ENCODE measurements around the gene PID1.
"Not testable (repeated sequence)": the region's sequence is repeated elsewhere in the genome, so short reads cannot be mapped to it uniquely, and the experiment has no call there.

The PID1 gene

DNA sequence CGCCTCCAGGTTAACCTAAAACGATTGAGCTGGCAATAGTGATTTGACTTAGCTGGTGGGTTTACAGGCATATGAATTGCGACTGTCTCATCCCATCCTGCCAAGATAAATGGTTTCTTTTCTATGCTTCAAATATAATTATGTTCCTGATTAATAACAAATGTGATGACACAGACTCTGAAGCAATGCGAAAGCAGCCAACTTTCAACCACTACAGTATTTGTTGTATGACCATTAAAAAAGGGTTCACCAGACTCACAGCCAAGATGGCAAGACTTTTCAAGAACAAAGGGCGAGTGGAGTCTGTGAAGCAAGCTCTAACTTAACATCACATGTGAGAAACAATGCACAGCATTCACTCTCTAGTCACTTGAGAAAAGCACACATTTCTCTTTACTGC is 186.6 kb downstream of the PID1 start:
- H3K4me1 Mint-ChIP-seq (ENCODE audit: low read depth): no peaks in the 10 kb centered on the region
- no peaks in the 10 kb centered on the region for H3K9me3 Mint-ChIP-seq
- no peaks in the 10 kb centered on the region for H3K27me3 Mint-ChIP-seq
- H3K4me3 Mint-ChIP-seq: no peak overlapping the region
- H3K36me3 Mint-ChIP-seq (ENCODE audit: low read depth): no peaks in the 10 kb centered on the region
- no peak overlapping the region for H3K27ac Mint-ChIP-seq

DNA sequence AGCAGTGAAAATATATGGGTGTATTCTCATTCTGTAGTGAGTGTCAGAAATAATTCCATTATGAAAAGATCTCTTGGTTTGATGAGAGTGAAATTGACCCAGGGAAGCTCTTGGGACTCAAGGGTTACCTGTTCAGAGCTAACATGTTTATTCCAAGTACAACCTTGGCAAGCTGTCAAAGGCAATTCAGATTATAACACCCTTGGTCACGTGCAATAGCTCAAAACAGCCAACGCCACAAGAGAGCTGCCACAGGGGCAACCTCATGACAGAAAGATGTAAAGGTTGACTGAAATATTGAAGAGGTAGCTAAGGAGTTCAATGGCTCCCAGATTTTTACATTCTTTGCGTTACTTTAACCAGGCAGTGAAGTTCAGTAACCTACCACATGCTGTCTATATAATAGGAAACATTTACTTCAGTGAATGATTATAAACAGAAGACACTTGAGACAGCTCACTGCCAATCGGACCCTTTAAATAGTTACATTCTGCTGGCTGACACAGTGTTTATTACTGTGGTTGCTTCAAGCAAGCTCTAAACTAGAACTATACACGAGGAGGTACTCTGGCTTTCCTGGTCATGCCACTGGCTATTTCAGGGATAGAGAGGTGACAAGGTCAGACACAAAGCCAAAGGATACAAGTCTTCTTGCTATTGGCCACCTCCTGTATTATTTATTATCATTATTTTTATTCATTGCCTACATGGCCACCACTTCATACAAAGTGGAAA is 187.3 kb downstream of the PID1 start:
- H3K9me3 Mint-ChIP-seq: no peaks in the 10 kb centered on the region
- no peak overlapping the region for H3K4me3 Mint-ChIP-seq
- H3K27ac Mint-ChIP-seq: no peak overlapping the region
- no peaks in the 10 kb centered on the region for H3K27me3 Mint-ChIP-seq
- H3K36me3 Mint-ChIP-seq (ENCODE audit: low read depth): no peaks in the 10 kb centered on the region
- H3K4me1 Mint-ChIP-seq (ENCODE audit: low read depth): no peaks in the 10 kb centered on the region

DNA sequence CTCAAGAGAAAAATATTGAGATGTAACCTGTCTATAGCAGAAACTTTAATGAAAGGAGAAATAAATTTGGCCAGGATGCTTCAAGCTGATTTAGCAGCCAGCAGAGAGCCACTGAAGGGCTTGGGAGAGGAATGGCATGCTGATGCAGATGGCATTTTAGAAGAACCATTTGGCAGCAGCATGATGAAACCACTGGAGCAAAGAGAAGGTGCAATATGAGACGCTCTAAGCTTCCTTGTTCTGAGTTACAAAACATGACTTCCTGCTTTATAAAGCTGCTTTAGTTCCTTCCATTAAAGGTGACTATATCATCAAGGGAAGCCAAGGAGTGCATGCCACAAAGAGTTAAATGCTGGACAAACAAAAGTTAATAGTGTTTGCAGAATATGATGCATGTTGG is 189.7 kb downstream of the PID1 start:
- H3K27ac Mint-ChIP-seq: no peak overlapping the region
- no peaks in the 10 kb centered on the region for H3K4me1 Mint-ChIP-seq (ENCODE audit: low read depth)
- no peaks in the 10 kb centered on the region for H3K36me3 Mint-ChIP-seq (ENCODE audit: low read depth)
- no peak overlapping the region for H3K4me3 Mint-ChIP-seq
- H3K27me3 Mint-ChIP-seq: no peaks in the 10 kb centered on the region
- peaks cover 5% of the 10 kb centered on the region for H3K9me3 Mint-ChIP-seq

DNA sequence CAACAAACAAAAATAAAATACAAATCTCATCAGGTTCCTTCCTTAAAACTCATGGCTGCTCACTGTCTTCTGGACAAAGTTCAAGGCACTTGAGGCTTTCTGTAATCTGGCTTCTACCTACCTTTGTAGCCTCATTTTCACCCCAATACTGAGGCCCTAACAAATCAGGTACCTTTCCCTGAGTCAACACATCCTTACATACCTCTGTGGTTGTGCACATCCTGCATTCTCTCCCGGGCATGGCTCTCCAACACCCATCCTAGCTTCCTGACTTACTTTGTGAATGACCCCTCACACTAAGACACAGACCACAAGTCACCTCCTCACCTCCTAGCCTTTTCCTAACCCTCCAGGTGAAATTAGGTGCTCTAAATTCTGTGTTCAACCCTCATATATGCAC is 190.9 kb downstream of the PID1 start:
- Mint-ChIP-seq H3K4me3 (no peak overlapping the region), H3K27me3 (no peaks in the 10 kb centered on the region), H3K36me3 (ENCODE audit: low read depth) (no peaks in the 10 kb centered on the region), H3K4me1 (ENCODE audit: low read depth) (no peaks in the 10 kb centered on the region), H3K27ac (no peak overlapping the region), H3K9me3 (peaks cover 17% of the 10 kb centered on the region)

DNA sequence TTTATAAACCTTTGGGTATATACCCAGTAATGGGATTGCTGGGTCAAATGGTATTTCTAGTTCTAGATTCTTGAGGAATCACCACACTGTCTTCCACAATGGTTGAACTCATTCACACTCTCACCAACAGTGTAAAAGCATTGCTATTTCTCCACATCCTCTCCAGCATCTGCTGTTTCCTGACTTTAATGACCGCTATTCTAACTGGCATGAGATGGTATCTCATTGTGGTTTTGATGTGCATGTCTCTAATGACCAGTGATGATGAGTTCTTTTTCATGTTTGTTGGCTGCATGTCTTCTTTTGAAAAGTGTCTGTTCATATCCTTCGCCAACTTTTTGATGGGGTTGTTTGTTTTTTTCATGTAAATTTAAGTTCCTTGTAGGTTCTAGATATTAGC is 194.2 kb downstream of the PID1 start:
- not testable (repeated sequence) for H3K36me3 Mint-ChIP-seq (ENCODE audit: low read depth); H3K4me3 Mint-ChIP-seq; H3K4me1 Mint-ChIP-seq (ENCODE audit: low read depth); H3K27ac Mint-ChIP-seq; H3K27me3 Mint-ChIP-seq
- peaks cover 19% of the 10 kb centered on the region for H3K9me3 Mint-ChIP-seq

DNA sequence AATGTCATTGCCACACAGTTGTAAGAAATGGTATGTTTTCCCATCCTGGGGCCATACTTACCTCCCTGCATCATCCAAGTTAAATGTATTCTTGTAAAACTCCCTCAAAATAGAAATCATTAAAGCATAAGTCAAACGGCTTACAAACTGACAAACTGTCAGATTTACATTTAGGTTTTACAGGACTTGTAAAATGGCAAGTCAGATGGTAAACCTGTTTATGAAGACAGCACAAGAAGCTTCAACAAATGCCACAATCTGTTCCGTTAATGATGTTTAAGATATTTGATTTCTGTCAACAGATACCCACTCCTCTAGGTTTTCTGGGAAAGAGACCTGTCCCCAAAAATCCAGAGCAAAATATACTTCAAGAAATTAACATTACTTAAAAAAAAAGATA is 197.2 kb downstream of the PID1 start:
- Mint-ChIP-seq H3K4me1 (ENCODE audit: low read depth) (no peaks in the 10 kb centered on the region), H3K36me3 (ENCODE audit: low read depth) (no peaks in the 10 kb centered on the region), H3K27ac (no peak overlapping the region), H3K4me3 (no peak overlapping the region), H3K9me3 (peaks cover 19% of the 10 kb centered on the region), H3K27me3 (no peaks in the 10 kb centered on the region)

DNA sequence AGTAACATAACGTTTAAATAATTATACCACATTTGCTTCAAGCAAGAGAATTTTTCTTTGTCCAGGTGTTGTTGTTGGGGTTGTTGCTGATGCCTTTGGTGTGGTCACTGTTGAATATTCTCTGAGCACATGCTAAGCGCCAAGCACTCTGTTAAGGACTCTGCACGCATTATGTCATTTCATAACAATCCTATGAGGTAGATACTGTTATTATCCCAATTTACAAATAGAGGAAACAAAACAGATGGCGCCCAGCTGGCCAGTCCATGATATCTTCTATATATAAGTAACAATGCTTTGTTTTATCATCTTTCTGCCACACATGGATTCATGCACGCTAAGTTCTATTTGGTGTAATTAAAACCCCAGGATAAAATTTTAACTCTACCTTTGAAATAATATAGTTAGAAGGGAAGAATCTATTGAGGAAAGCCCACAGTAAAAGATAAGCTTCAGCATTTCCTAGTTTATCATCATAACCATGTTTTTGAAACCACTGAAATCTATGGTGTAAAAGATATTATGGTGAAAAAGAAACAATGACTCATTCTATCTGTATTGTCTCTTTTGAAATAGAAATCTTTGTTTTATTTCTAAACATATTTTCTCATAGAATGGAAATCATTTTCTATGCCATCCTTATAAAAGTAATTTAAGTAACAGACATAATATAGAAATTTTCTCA is 199.7 kb downstream of the PID1 start:
- no peak overlapping the region for H3K4me3 Mint-ChIP-seq
- H3K4me1 Mint-ChIP-seq (ENCODE audit: low read depth): no peaks in the 10 kb centered on the region
- H3K9me3 Mint-ChIP-seq: peaks cover 14% of the 10 kb centered on the region
- no peaks in the 10 kb centered on the region for H3K27me3 Mint-ChIP-seq
- no peaks in the 10 kb centered on the region for H3K36me3 Mint-ChIP-seq (ENCODE audit: low read depth)
- no peak overlapping the region for H3K27ac Mint-ChIP-seq

DNA sequence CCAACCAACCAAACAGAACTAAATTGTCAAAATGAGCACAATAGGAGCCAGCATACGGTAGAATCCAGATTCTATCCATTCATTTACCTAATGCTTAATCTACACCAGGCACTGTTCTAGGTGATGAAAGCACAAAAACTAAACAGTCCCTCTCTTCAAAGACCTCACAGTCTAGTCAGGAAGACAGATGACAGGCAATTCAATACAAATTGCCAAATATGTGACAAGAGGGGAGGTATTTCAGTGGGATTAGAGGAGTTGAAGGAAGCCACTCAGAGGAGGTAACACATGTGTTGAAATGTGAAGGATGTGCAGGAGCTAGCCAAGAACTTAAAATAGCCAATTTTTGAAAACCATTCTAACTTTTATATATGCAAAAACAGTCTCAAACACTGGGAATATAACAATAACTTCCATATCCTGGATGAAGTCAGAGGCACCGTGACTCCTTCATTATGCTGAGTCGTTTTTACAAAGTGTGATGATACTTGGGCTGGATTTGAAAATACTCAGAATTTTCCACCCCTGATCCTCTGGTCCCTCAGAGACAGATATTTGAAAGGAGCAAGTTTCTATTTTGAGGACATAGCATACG is 204.9 kb downstream of the PID1 start:
- H3K27ac Mint-ChIP-seq: no peak overlapping the region
- no peak overlapping the region for H3K4me3 Mint-ChIP-seq
- H3K36me3 Mint-ChIP-seq (ENCODE audit: low read depth): no peaks in the 10 kb centered on the region
- H3K4me1 Mint-ChIP-seq (ENCODE audit: low read depth): no peaks in the 10 kb centered on the region
- H3K9me3 Mint-ChIP-seq: peaks cover 6% of the 10 kb centered on the region
- no peaks in the 10 kb centered on the region for H3K27me3 Mint-ChIP-seq

DNA sequence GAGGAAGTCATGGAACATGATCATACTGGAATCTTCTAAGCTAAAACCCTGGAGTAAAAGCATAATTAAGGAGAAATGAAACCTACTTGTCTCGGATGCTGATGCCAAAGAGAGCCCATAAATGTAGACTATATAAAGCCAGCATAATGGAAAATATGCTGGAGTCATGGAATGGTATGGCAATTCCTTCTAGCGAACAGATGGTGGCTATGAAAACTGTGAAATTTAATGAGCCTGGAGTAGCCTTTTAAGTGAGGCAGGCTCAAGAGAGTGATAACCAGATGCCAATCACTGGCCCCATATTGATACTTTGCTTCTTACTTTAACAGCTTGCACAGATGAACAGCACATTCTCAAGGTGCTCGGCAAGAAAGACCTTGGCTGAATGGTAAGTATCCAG is 206.3 kb downstream of the PID1 start:
- Mint-ChIP-seq H3K9me3 (peaks cover 10% of the 10 kb centered on the region), H3K36me3 (ENCODE audit: low read depth) (no peaks in the 10 kb centered on the region), H3K4me3 (no peak overlapping the region), H3K27ac (no peak overlapping the region), H3K27me3 (no peaks in the 10 kb centered on the region), H3K4me1 (ENCODE audit: low read depth) (no peaks in the 10 kb centered on the region)

DNA sequence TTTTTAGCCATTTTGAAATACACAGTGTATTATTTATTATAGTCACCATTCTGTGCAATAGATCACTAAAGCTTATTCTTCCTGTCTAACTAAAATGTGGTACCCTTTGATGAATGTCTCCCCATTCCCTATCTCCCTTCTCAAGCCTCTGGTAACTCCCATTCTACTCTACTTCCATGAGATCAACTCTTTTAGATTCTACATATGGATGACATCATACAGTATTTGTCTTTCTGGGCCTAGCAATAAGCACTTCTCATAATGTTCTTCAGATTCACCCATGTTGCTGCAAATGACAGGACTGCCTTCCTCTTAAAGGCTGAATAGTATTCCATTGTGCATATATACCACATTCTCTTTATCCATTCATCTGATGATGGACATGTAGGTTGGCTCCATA is 210.9 kb downstream of the PID1 start:
- H3K4me3 Mint-ChIP-seq: no peak overlapping the region
- peaks cover 10% of the 10 kb centered on the region for H3K9me3 Mint-ChIP-seq
- H3K36me3 Mint-ChIP-seq (ENCODE audit: low read depth): no peaks in the 10 kb centered on the region
- H3K4me1 Mint-ChIP-seq (ENCODE audit: low read depth): no peaks in the 10 kb centered on the region
- no peak overlapping the region for H3K27ac Mint-ChIP-seq
- no peaks in the 10 kb centered on the region for H3K27me3 Mint-ChIP-seq

DNA sequence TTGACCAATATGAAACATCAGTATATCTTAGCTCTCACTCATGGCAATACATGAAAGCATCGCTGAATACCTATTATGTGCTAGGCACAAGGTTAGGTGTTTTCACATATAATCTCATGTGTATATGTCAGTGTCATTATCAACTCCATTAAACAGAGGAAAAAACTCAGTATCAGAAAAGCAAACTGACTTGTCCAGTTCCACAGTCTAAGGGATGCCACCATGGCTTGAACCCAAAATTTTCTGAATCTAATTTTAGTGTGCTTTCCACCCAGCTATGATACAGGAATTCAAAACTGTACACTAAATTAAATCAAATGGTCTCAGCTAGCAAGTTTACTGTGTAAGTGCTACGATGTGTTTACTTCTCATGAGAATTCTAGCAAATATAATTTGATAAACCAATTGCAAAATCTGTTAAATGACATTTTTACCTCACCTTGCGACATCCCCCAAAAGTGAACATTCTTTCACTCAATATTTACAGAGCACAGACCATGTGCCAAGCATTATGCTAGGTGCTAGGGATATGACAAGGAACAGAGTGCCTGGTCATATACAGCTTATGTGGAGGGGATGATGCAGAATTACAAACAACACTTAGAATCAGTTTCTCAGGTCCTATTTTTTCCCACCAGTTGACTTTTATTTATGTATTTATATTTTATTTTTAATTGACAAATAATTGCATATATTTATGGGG is 211.6 kb downstream of the PID1 start:
- peaks cover 10% of the 10 kb centered on the region for H3K9me3 Mint-ChIP-seq
- H3K36me3 Mint-ChIP-seq (ENCODE audit: low read depth): no peaks in the 10 kb centered on the region
- no peaks in the 10 kb centered on the region for H3K4me1 Mint-ChIP-seq (ENCODE audit: low read depth)
- no peak overlapping the region for H3K27ac Mint-ChIP-seq
- H3K27me3 Mint-ChIP-seq: no peaks in the 10 kb centered on the region
- H3K4me3 Mint-ChIP-seq: no peak overlapping the region

DNA sequence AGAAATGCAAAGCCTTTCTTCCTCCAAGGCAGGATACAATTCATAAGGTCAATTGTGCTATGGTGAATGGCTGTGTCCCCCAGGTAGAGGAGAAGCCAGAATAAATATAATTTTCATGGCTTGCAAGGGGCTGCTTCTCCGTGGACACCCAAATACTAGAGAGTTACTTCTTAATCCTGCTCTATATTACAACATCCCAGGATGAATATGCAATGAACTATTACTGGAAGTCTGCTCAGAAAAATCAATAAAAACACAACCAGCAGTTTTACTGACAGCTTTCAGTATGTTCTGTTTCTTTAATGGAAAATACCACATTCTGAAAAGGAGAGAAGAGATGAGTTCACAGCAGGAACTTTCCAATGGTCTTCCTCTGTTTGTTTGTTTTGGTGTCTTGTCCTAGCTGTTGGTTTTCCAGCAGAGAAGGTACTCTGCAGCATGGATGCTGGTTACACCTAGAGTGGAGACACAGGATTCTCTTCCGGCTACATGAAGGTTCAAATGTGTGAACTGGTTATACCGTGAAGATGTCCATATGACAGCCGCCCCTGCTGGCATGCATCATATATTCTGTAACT is 213.0 kb downstream of the PID1 start:
- Mint-ChIP-seq H3K9me3 (peaks cover 10% of the 10 kb centered on the region), H3K27ac (no peak overlapping the region), H3K4me3 (no peak overlapping the region), H3K36me3 (ENCODE audit: low read depth) (no peaks in the 10 kb centered on the region), H3K27me3 (no peaks in the 10 kb centered on the region), H3K4me1 (ENCODE audit: low read depth) (no peaks in the 10 kb centered on the region)

DNA sequence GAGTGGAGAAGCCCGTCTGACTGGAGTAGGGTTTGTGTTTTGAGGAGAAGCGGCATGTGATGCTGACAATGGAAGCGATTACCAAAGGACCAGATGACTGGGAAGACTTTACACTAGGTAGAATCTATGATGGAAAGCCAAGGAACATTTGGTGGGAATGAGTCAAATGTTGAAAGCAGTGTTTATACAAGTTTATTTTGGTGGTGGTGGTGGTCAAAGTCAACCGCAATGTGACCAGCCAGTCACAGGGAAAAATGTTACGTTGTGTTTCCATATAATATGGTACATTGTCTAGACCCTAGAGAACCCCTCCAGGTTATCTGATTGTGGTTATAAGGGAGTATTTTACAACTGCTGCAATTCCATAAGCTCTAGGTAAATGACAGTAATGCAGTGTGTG is 216.8 kb downstream of the PID1 start:
- Mint-ChIP-seq H3K4me3 (no peak overlapping the region), H3K4me1 (ENCODE audit: low read depth) (no peaks in the 10 kb centered on the region), H3K9me3 (no peaks in the 10 kb centered on the region), H3K27ac (no peak overlapping the region), H3K36me3 (ENCODE audit: low read depth) (no peaks in the 10 kb centered on the region), H3K27me3 (no peaks in the 10 kb centered on the region)

DNA sequence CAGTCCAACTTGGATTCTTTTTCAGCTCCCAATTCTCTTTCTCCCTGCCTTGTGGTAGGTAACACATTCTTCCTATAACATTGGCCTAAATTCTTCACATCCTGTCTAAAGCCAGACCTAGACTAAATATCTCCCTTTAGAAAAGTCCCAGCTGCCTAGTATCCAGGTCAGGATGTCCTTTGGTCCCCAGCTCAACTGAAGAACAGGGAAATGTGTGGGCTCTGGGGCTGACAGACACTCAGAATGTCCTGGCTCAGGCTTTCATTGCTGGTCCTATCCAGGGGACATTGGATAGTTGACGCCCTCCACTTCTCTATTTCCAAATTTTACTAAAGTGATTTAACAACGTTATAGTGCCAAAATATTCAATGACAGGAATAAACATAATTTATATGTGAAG is 219.3 kb downstream of the PID1 start:
- no peaks in the 10 kb centered on the region for H3K9me3 Mint-ChIP-seq

DNA sequence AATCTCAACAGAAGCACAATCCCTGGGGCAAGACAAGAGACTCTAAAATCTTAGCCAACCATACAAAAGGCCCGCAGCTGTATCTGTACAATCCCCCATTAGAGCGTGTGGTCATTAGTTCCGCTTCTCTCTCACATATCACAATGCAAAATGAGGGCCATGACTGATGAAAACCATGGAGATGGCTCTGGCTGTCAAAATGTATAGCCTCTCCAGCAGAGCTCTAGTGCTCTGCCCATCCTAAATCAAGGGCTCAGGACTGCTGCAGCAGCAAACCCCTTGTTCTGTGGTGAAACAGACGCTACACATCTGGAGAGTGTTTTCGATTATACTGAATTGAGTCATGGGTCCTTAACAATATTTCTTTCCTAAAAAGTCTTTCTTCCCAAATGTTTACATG is 221.0 kb downstream of the PID1 start:
- Mint-ChIP-seq H3K27ac (no peak overlapping the region), H3K4me3 (no peak overlapping the region), H3K27me3 (no peaks in the 10 kb centered on the region), H3K4me1 (ENCODE audit: low read depth) (no peaks in the 10 kb centered on the region), H3K9me3 (no peaks in the 10 kb centered on the region), H3K36me3 (ENCODE audit: low read depth) (no peaks in the 10 kb centered on the region)

More for the DNA sequence above, 219.3 kb downstream of the PID1 start:
- H3K4me3 Mint-ChIP-seq: no peak overlapping the region
- no peaks in the 10 kb centered on the region for H3K4me1 Mint-ChIP-seq (ENCODE audit: low read depth)
- H3K27ac Mint-ChIP-seq: no peak overlapping the region
- H3K36me3 Mint-ChIP-seq (ENCODE audit: low read depth): no peaks in the 10 kb centered on the region
- no peaks in the 10 kb centered on the region for H3K27me3 Mint-ChIP-seq

Measured in stimulated activated naive CD8-positive, alpha-beta T cell treated with anti-CD3 and anti-CD28 coated beads, Interleukin-15, Interleukin-2, amounts not matched to agents 100 ng/mL and 50 ng/mL, for 24 hours (primary cell).